Colonic mucosa (tissue), 4 donors: ENCODE measurements around the gene GNG7. TPM values are rescaled to one million over a fixed set of nuclear protein-coding genes. Genes with fewer than 3 reads are reported as not detected.

ENCODE experiments used
- DNase-seq: peaks from one replicate; pipeline ENCODE4 v3.0.0-alpha.2; 2020
- H3K27ac ChIP-seq: fragments of 200-600 bp; one replicate; pipeline ENCODE4 v1.8.0; 2021
- H3K27me3 ChIP-seq: fragments of 200-600 bp; one replicate; pipeline ENCODE4 v1.8.0; 2021
- H3K36me3 ChIP-seq: fragments of 200-600 bp; one replicate; pipeline ENCODE4 v1.8.0; 2021
- H3K4me1 ChIP-seq: fragments of 200-600 bp; one replicate; pipeline ENCODE4 v1.8.0; 2021; ENCODE audit warnings: mild to moderate bottlenecking
- H3K4me3 ChIP-seq: fragments of 200-600 bp; one replicate; pipeline ENCODE4 v1.8.0; 2021
- H3K9ac ChIP-seq, 2 donors: one replicate each; pipeline ENCODE4 v1.7.0; 2013; ENCODE audit warnings: control low read depth in 2 of 2, low read depth in 2 of 2, low read length in 2 of 2
- H3K9me3 ChIP-seq: fragments of 200-600 bp; one replicate; pipeline ENCODE4 v1.8.0; 2021
- CTCF ChIP-seq: fragments of 200-600 bp; IDR thresholded peaks from one replicate; pipeline ENCODE4 v1.8.0; 2022; ENCODE audit warnings: antibody characterized with exemption, mild to moderate bottlenecking
- intact Hi-C: fragments of 100-400 bp; cut with DNase I; formaldehyde crosslinking; loops from one replicate; pipeline ENCODE4 v1.14.1; 2022
- total RNA-seq, 2 donors: library from RNA; stranded (reverse); fragmentation: NEBNext Ultra II Directional in 1 of 2; extraction: Animal tissue kit (Norgen Biotek cat#: 25700) in 1 of 2; gene quantifications; one replicate each; pipeline ENCODE4 v1.2.1, GENCODE V29; 2021
- donor health status: healthy.
- donor health status: DM: no; HTN: no; CAD: no.
- donor health status: DM: no; HTN: no; CAD: no.

GNG7 gene
- total RNA-seq, 2 donors from 2014 or later, result 1.5 to 3.2 TPM

- Histone ChIP-seq H3K9me3 (no peaks in the 10 kb centered on the region), H3K27ac (no peak overlapping the region), H3K36me3 (no peaks in the 10 kb centered on the region), H3K4me3 (no peak overlapping the region), H3K9ac (no peak overlapping the region), H3K27me3 (no peaks in the 10 kb centered on the region), H3K4me1 (peaks cover 5% of the 10 kb centered on the region)
- no peak for DNase-seq
- no peak for TF ChIP-seq CTCF
- intact Hi-C loops, result no loop called here
Measured at GRCh38 chr19:2616741-2617392, 85.6 kb downstream of the GNG7 start.

GRCh38 chr19:2615782-2616181, 86.7 kb downstream of the GNG7 start:
- Histone ChIP-seq H3K4me3 (no peak overlapping the region), H3K36me3 (no peaks in the 10 kb centered on the region), H3K9ac (peak overlapping the region in 1 of 2 donors; percentile 35), H3K4me1 (peaks cover 5% of the 10 kb centered on the region), H3K27me3 (no peaks in the 10 kb centered on the region), H3K27ac (no peak overlapping the region), H3K9me3 (no peaks in the 10 kb centered on the region)
- TF ChIP-seq CTCF, result no peak
- intact Hi-C loops, result no loop called here
- DNase-seq, result no peak

GRCh38 chr19:2613507-2614295, 88.8 kb downstream of the GNG7 start:
- no peak overlapping the region for H3K27ac ChIP-seq
- no peaks in the 10 kb centered on the region for H3K27me3 ChIP-seq
- H3K4me1 ChIP-seq, result peaks cover 5% of the 10 kb centered on the region
- peak overlapping the region; percentile 35 to 40 for H3K9ac ChIP-seq
- intact Hi-C loops, result loop anchor here (2.0 kb wide), 1 partner anchor 139 kb away; no protein-coding TSS in a partner anchor
- peak; percentile 94 for TF ChIP-seq CTCF
- no peaks in the 10 kb centered on the region for H3K36me3 ChIP-seq
- H3K9me3 ChIP-seq, result no peaks in the 10 kb centered on the region
- DNase-seq, result no peak
- H3K4me3 ChIP-seq, result no peak overlapping the region

- H3K27ac ChIP-seq, result no peak overlapping the region
- TF ChIP-seq CTCF, result no peak
- no peaks in the 10 kb centered on the region for H3K36me3 ChIP-seq
- intact Hi-C loops, result loop anchor here (2.0 kb wide), 1 partner anchor 138 kb away; no protein-coding TSS in a partner anchor
- DNase-seq, result no peak
- H3K27me3 ChIP-seq, result no peaks in the 10 kb centered on the region
- H3K4me1 ChIP-seq, result peaks cover 5% of the 10 kb centered on the region
- H3K4me3 ChIP-seq, result no peak overlapping the region
- H3K9me3 ChIP-seq, result no peaks in the 10 kb centered on the region
- no peak overlapping the region for H3K9ac ChIP-seq
Measured at GRCh38 chr19:2612619-2613249, 89.8 kb downstream of the GNG7 start.
